HUES6 (cell line): ENCODE results near the gene SMIM14.

Experiments used
- H3K27ac ChIP-seq: 2 replicates; pipeline ENCODE4 v1.7.0; 2013; ENCODE audit warnings: low read depth, mild to moderate bottlenecking, low read length, inconsistent platforms
- H3K27me3 ChIP-seq: 2 replicates; pipeline ENCODE4 v1.6.1; 2013; ENCODE audit warnings: low read length; ENCODE audit not compliant: control insufficient read depth, insufficient read depth
- H3K36me3 ChIP-seq: 2 replicates; pipeline ENCODE4 v1.6.1; 2013; ENCODE audit warnings: low read length; ENCODE audit not compliant: control insufficient read depth, insufficient read depth
- H3K4me1 ChIP-seq: 2 replicates; pipeline ENCODE4 v1.6.1; 2013; ENCODE audit warnings: low read length; ENCODE audit not compliant: control insufficient read depth, insufficient read depth
- H3K4me3 ChIP-seq: 2 replicates; pipeline ENCODE4 v1.5.1; 2013; ENCODE audit warnings: low read depth, low read length
- H3K9ac ChIP-seq: one replicate; pipeline ENCODE4 v1.6.1; 2013; ENCODE audit warnings: mild to moderate bottlenecking, low read length
- H3K9me3 ChIP-seq: 2 replicates; pipeline ENCODE4 v1.6.1; 2013; ENCODE audit warnings: low read depth, low read length; ENCODE audit not compliant: control insufficient read depth, insufficient read depth

The SMIM14 gene

DNA sequence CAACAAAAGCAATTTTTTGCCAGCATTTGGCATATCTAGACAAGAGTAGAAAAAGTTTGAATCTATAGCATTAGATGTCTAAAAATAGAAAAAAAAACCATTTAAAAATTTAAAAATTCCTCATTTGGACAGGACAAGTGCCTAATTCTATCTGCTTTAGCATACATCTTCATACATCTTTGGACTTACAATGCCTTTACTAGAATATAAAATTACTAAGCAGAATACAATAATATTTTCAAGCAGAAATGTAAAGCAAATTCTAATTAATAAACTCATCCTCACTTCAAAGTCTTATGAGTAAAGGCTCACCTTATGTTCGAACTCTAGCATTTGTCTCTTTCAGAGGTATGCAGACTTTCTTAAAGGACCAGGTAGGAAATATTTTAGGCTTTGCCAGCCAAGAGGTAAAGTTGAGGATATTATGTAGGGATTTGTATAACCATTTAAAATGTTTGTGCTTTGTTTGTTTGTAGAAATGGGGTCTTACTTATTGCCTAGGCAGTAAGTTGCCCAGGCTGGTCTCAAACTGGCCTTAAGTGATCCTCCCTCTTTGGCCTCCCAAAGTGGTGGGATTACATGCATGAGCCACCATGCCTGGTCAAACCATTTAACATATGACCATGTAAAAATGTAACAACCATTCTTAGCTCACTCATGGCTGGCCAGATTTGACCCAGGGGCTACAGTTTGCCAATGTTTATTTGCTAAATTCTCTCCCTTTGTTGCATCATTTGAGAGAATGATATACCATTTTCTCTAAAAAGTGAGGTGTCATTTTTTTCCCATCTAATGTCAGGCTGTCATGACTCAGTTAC lies 140.5 kb downstream of the SMIM14 start:
- H3K27ac ChIP-seq, result no peak overlapping the region

More for the DNA sequence above, 140.5 kb downstream of the SMIM14 start:
- no peak overlapping the region for H3K4me3 ChIP-seq
- no peaks in the 10 kb centered on the region for H3K27me3 ChIP-seq
- peaks cover 40% of the 10 kb centered on the region for H3K36me3 ChIP-seq
- no peak overlapping the region for H3K9ac ChIP-seq
- no peaks in the 10 kb centered on the region for H3K4me1 ChIP-seq
- no peaks in the 10 kb centered on the region for H3K9me3 ChIP-seq
